HG02571 (cell line): ENCODE results near the gene FILIP1L.
"Not testable (repeated sequence)": the region's sequence is repeated elsewhere in the genome, so short reads cannot be mapped to it uniquely, and the experiment has no call there.

Experiments
- ATAC-seq: cut with Tn5 transposase; IDR thresholded peaks from one replicate; pipeline ENCODE4 v1.9.1; 2021; ENCODE audit warnings: mild to moderate bottlenecking, moderate library complexity; ENCODE audit not compliant: unreplicated experiment

Gene FILIP1L

DNA sequence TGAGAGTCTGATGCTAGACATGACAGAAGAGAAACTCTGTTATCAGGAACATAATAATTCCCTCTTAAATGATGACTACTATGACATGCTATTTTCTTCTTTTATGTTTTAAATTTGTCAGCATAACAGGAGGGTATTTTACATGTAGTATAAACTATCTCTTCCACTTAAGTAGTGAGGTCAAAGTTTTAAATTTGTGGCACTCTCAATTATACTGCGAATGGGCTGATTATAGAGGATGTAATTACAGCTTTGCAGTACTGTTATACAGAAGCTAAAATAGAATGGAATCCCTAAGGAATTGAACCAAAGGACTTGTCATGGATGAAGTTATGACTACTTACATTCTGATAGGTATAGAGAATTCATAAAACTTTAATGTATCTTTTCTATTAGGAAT lies 262.3 kb downstream of the FILIP1L start:
- ATAC-seq, result no peak

GRCh38 chr3:99850608-99851007 lies 263.7 kb downstream of the FILIP1L start:
- ATAC-seq, result no peak

- no peak for ATAC-seq
These were observed 265.9 kb downstream of the FILIP1L start for GRCh38 chr3:99848433-99848832.

DNA sequence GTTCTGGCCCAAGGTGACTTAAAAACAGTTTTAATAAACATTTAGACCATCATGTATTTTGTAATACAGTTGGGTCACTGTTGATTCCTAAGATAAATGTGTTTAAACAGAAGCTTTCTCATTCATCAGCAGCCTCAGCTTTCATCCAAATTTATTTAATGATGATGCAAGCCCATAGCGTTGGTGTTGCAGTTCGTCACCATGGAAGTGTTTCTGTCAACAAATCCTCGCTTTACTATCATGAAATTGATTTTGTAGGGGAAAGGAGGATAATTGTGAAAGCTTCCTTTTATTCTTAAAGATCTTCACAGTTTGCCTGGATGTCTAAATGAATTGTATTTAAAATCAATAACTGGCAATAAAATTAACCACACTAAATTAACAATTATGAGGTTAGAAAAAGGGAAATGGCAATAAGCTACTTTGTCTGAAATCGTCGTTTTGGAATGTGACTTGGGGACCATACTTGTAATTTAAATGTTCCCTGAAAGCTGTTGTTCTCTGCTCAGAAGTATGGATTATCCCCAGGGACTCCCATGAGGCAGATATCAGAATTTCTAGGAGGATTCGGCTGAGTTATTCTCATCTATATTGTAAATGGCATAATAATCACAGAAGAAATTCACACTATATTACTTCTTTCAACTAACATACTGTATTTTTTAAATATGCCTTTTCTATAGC lies 267.7 kb downstream of the FILIP1L start:
- no peak for ATAC-seq

DNA sequence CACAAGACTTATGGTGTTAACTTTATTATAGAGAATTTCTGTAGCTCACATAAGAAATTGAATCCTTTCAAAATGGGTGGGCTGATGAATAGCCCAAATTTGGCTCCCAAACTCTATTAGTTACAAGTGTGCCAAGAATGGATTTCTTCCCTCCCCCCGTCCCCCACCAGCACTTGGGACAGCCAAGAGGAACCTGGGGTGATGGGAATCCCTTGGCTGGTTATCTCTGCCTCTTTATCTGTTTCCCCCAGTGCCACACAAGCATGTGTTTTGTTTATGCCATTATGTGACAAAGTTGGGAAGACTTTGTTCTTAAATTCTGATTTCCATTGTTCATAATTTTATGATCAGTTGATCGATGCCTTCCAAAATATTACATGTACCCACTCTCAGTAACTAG lies 268.3 kb downstream of the FILIP1L start:
- ATAC-seq, result no peak

DNA sequence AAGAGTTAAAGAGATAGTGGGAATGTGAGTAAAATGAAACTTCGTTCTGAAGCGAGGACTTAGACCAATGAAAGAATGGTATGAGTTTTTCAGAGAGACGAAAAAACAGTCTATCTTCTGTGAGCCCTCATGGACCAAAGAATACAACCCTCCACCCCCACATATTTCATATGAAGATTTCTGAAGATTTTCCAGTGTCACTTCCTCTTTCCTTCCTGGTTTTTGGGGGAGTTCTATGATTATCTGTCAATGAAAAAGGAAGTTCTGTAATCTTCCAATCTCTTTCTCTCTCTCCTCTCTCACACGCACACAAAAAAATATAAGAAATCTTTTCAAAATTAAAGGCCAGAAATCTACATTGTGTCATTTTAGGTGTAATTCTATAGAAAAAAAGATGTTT lies 269.0 kb downstream of the FILIP1L start:
- no peak for ATAC-seq

DNA sequence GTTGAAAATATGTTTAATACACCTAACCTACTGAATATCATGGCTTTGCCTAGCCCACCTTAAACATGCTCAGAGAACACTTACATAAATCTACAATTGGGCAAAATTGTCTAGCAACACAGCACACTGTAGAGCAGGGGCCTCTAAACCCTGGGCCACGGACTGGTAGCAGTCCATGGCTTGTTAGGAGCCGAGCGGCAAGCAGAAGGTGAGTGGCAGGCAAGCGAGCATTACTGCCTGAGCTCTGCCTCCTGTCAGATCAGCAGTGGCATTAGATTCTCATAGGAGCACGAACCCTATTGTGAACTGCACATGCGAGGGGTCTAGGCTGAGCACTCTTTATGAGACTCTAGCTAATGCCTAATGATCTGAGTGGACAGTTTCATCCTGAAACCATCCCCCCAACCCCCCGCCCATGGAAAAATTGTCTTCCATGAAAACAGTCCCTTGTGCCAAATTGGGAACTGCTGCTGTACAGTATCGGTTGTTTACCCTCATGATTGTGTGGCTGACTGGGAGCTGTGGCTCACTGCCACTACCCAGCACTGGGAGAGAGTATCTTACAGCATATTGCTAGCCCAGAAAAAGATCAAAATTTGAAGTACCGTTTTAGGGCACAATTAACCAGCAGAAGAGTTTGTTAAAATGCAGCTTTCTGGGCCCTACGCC lies 270.6 kb downstream of the FILIP1L start:
- ATAC-seq, result no peak

DNA sequence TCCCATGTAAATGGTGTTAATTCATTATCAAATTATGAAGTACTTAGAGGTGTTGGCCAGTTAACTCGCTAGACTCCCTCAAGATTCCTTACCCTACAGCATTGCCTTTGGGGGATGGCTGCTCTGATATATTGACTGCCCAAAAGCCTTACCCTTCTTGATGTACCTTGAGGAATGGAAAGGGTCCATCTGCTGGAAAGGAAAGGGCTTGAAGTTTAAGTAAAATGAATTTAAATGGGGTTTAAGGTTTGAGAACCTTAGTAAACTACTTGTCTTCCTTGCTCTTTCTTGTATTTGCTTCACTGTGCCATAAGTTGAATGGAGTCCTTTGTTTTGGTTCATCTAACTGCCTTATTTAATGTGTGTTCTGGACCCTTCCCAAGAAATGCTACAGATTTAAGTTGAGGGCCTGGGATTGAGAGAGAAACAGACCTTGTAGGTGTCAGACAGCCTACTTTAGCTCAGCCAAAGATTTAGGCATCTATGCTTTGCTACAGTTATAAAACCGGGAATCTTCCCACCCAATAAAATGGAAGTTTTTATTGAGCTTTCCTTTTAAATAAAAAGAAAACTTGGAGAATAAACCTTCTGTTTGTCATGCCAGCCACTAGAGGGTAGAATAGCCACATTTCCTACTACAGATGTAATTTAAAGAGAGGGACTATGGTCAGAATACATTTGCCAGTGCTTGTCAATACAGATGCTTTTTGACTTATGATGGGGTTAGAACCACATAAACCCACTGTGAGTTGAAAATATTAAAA lies 271.3 kb downstream of the FILIP1L start:
- no peak for ATAC-seq

GRCh38 chr3:99841949-99842348 lies 272.4 kb downstream of the FILIP1L start:
- not testable (repeated sequence) for ATAC-seq

DNA sequence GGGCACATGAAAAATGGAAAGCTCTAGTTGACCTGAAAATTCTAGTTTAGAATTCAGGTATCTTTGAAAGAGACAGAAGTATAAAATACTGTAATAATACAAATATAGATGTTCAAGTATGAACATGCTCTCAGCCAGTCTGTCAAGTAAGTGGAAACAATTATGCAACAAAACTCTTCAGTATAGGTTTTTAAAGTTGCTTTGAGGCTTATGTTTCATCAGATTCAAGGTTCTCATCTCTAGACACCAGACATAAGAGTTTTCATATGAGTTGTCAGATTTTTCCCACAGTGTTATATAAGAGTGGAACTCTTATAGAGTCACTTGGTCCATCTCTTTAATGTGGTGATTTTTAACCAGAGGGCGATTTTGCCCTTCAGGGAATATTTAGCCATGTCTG lies 274.7 kb downstream of the FILIP1L start:
- no peak for ATAC-seq

- ATAC-seq, result no peak
These were observed 275.5 kb downstream of the FILIP1L start for GRCh38 chr3:99838755-99839154.

GRCh38 chr3:99837715-99838114 lies 276.6 kb downstream of the FILIP1L start:
- no peak for ATAC-seq

GRCh38 chr3:99836681-99837080 lies 277.6 kb downstream of the FILIP1L start:
- ATAC-seq, result no peak

DNA sequence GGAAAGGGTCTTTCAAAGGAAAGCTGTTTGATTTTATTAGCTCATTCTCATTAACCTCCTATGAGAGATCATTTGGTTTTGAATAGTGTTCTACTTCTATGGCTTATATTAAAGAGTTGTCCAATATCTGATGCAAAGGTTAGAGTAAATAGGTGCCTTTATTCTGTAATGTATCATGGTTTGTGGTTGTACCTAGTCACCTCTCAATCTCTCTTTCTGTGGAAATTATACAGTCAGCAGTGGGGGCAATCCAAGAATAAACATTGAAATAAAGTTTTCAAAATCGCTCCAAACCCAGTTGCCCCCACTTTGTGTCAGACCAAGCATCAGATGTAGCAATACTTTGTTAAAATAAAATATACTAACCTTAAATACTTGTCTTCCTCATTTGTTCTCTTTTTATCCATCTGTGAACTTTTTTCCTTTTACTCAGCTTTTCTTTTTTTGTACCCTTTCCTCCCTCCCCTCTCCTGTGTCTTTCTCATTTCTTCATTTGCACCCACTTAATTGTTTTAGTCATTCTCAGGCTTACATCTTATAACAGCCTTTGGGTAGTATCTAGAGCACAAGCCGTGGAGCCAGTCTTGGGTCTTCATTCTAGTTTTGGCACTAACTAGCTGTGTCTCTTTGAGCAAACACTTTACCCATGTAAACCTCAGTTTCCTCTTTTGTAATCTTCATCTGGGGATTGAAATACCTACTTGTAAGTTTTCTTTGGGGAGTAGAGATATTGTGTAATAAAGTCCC lies 279.9 kb downstream of the FILIP1L start:
- ATAC-seq, result no peak

GRCh38 chr3:99833617-99834205 lies 280.6 kb downstream of the FILIP1L start:
- ATAC-seq, result no peak

DNA sequence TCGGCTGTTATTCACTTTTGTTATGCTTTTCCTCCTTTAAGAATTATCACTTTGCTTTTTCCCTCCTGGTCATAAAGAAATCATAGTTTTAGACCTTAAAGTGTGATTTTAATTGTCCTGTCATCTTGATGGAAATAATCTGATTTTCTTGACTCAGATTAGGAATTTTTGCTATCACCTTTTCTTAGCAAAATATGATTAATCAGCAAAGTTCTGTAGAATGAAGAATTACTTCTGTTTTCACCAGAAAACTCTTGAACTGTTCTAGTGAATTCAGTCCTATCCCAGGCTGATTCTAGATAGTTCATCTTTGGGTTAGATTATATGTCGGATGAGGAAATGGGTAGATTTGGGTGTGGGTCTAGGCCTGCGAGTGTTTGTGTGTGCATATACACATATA lies 284.5 kb downstream of the FILIP1L start:
- no peak for ATAC-seq

DNA sequence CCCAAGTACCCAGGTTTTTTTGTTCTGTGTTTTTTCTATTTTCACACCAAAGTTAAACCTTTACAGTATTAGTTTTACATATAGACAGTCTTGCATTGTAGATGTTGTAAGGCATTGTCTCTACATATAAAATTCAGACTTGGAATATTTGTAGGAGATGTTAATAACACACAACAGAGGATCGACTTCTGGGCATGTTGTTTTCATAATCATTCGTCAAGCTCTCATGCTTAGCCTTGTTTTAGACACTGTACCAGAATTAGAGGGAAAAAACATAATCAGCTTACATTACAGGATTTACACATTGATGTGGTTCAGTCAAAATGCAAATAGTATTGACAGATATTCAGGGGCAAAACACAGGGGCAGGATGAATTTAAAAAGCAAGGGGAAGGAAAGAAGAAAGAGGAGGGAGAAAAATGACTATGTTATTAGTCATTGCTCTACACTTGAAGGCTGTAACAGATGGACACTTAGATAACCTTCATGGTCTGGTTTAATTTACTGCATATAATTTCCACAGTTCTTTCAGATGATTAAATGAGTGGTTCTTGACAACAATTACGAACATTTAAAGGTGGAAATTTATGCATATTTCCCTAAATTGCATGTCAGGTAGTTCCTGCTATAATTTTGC lies 289.2 kb downstream of the FILIP1L start:
- no peak for ATAC-seq

DNA sequence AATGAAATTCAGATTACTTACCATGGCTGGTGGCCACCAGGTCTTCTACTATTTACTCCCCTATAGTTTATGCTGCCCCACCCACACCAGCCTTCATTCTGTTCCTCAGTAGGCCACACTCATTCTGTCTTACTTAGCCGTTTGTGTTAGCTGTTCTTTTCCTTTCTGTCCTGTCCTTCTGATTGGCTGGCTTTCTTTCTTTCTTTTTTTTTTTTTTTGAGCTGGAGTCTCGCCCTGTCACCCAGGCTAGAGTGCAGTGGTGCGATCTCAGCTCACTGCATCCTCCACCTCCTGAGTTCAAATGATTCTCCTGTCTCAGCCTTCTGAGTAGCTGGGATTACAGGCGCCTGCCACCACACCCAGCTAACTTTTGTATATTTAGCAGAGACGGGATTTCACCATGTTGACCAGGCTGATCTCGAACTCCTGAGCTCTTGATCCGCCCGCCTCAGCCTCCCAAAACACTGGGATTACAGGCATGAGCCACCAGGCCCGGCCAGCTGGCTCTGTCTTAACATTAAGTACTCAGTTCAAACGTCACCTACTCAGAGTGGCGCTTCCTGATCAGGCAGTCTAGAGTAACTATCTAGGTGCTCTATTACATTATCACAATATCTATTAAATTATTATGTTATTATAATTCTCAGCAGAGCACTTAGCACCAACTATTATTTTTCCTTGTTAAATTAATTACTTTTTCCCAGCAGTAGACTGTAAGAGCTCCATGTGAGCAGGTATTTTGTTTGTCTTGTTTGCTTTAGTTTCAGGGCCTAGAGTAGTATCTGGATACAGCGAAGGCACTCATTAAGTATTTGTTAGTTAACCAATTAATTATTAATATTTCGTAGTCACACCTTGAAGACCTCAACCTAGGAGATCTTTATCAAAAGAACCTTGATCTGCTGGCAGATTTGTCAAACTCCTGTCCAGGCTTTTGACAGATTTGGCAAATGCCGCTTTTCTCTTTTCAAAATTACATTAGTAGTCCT lies 290.3 kb downstream of the FILIP1L start:
- ATAC-seq, result no peak

GRCh38 chr3:99818818-99819217 lies 295.5 kb downstream of the FILIP1L start:
- no peak for ATAC-seq
